OCI-LY3 (cell line): Measurements from ENCODE around the gene P4HB.

Experiments
- EZH2phosphoT487 ChIP-seq: fragments of 200-600 bp; shearing (Covaris generic); IDR thresholded peaks from 2 replicates; pipeline ENCODE4 v1.6.1; 2018; ENCODE audit warnings: antibody characterized with exemption, mixed run types, low read depth
- TF ChIP-seq, protein P1 (sequence below): fragments of 200-600, 300-600 bp; sonication (generic); IDR thresholded peaks from 2 replicates; pipeline ENCODE4 v1.5.1; 2014; ENCODE audit warnings: antibody characterized with exemption, low read length, low read depth

DNA sequence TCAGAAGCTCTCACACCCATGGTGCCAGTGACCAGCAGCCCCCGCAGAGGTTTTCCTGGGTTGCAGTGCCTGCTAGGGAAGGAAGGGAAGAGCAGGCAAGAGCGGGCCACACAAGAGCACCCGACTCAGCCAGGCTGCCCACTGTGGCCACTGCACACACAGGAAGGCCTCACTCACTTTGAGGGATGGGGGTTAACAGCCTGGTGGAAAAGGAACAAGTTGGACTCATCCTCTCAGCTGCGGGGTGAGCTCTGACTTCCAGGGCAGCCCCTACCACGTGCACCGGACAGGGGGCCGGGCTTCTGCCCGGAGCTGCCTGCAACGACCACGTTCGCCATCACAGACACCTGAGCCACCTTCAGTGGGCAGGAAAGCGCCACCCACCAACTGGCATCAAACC is 8.1 kb downstream of the P4HB start:
- TF ChIP-seq, protein P1, sequence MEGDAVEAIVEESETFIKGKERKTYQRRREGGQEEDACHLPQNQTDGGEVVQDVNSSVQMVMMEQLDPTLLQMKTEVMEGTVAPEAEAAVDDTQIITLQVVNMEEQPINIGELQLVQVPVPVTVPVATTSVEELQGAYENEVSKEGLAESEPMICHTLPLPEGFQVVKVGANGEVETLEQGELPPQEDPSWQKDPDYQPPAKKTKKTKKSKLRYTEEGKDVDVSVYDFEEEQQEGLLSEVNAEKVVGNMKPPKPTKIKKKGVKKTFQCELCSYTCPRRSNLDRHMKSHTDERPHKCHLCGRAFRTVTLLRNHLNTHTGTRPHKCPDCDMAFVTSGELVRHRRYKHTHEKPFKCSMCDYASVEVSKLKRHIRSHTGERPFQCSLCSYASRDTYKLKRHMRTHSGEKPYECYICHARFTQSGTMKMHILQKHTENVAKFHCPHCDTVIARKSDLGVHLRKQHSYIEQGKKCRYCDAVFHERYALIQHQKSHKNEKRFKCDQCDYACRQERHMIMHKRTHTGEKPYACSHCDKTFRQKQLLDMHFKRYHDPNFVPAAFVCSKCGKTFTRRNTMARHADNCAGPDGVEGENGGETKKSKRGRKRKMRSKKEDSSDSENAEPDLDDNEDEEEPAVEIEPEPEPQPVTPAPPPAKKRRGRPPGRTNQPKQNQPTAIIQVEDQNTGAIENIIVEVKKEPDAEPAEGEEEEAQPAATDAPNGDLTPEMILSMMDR, result no peak
- TF ChIP-seq EZH2phosphoT487, result no peak
